Measurements from ENCODE around the gene EOLA1.
"Not testable (repeated sequence)": the region's sequence is repeated elsewhere in the genome, so short reads cannot be mapped to it uniquely, and the experiment has no call there.

The EOLA1 gene

GRCh38 chrX:149534926-149535602 is 5.7 kb upstream of the EOLA1 start:
- H2BK120ac ChIP-seq (ENCODE audit: low read depth, low read length); H3K4me1 ChIP-seq (ENCODE audit: control insufficient read depth in 2 of 2, insufficient read depth in 1 of 2, low read depth in 1 of 2, low read length in 2 of 2); H3K4me2 ChIP-seq (ENCODE audit: insufficient read depth, low read length, poor library complexity, severe bottlenecking); DNase-seq (ENCODE audit: low spot score); H3K23ac ChIP-seq (ENCODE audit: low read depth, low read length, poor library complexity); H3K79me1 ChIP-seq (ENCODE audit: low read depth, low read length); H2AFZ ChIP-seq (ENCODE audit: low read length); H2BK15ac ChIP-seq (ENCODE audit: low read length); H2AK5ac ChIP-seq (ENCODE audit: low read depth, low read length); H3K4ac ChIP-seq (ENCODE audit: low read length); H2BK5ac ChIP-seq (ENCODE audit: low read length); H3K27ac ChIP-seq (replicated peaks; ENCODE audit: low read length); H3K14ac ChIP-seq (ENCODE audit: low read length); H3K36me3 ChIP-seq (replicated peaks in 1 of 2; ENCODE audit: control insufficient read depth in 2 of 2, insufficient read depth in 2 of 2, low read length in 2 of 2); H3K4me3 ChIP-seq (ENCODE audit: low read length in 2 of 2); H2BK12ac ChIP-seq (ENCODE audit: low read length); H3K18ac ChIP-seq (ENCODE audit: low read length); H3K9ac ChIP-seq (ENCODE audit: low read depth, low read length, poor library complexity); H4K91ac ChIP-seq (ENCODE audit: low read depth, low read length, poor library complexity); H4K8ac ChIP-seq (ENCODE audit: low read depth, low read length); H3K27me3 ChIP-seq (ENCODE audit: control insufficient read depth in 3 of 3, insufficient read depth in 3 of 3, low read depth in 1 of 3, low read length in 3 of 3); H3K9me3 ChIP-seq (replicated peaks in 1 of 2; ENCODE audit: control insufficient read depth in 2 of 2, insufficient read depth in 1 of 2, low read depth in 1 of 2, low read length in 2 of 2): not testable (repeated sequence)
- WGBS, 2 donors (ENCODE audit: extremely low coverage in 2 of 2, insufficient read length in 2 of 2, insufficient replicate concordance in 1 of 2): no CpG with 5 or more reads among the region's 3 CpGs

DNA sequence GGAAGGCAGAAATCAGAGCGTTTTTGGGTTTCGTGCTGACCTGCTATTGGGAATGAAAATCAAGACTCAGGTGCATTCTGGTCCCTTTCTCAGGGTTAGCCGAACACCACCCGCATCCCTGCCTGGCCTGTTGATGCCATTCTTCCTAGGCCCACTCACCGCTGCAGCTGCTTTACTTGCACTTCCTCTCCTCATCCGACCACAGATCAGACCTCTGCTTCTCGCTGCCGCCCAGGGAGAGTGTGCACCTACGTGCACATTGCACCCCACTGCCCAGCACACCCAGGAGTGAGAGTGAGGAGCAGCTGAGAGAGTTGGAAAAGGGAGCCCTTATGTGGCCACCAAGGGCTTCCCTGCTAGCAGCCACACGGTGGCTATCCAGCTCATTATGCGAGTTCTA is 3.3 kb upstream of the EOLA1 start:
- H2BK15ac ChIP-seq (ENCODE audit: low read length); H2BK12ac ChIP-seq (ENCODE audit: low read length); H3K79me1 ChIP-seq (ENCODE audit: low read depth, low read length); H3K27me3 ChIP-seq (ENCODE audit: control insufficient read depth in 3 of 3, insufficient read depth in 3 of 3, low read depth in 1 of 3, low read length in 3 of 3); H3K18ac ChIP-seq (ENCODE audit: low read length); H2AFZ ChIP-seq (ENCODE audit: low read length); H3K14ac ChIP-seq (ENCODE audit: low read length); H3K4ac ChIP-seq (ENCODE audit: low read length); DNase-seq (ENCODE audit: low spot score); H2BK5ac ChIP-seq (ENCODE audit: low read length); H3K27ac ChIP-seq (replicated peaks; ENCODE audit: low read length); H4K8ac ChIP-seq (ENCODE audit: low read depth, low read length); H2BK120ac ChIP-seq (ENCODE audit: low read depth, low read length); H3K23ac ChIP-seq (ENCODE audit: low read depth, low read length, poor library complexity); H3K4me3 ChIP-seq (ENCODE audit: low read length in 2 of 2); H4K91ac ChIP-seq (ENCODE audit: low read depth, low read length, poor library complexity); H2AK5ac ChIP-seq (ENCODE audit: low read depth, low read length); H3K4me1 ChIP-seq (ENCODE audit: control insufficient read depth in 2 of 2, insufficient read depth in 1 of 2, low read depth in 1 of 2, low read length in 2 of 2); H3K9ac ChIP-seq (ENCODE audit: low read depth, low read length, poor library complexity); H3K4me2 ChIP-seq (ENCODE audit: insufficient read depth, low read length, poor library complexity, severe bottlenecking); H3K9me3 ChIP-seq (replicated peaks in 1 of 2; ENCODE audit: control insufficient read depth in 2 of 2, insufficient read depth in 1 of 2, low read depth in 1 of 2, low read length in 2 of 2); H3K36me3 ChIP-seq (replicated peaks in 1 of 2; ENCODE audit: control insufficient read depth in 2 of 2, insufficient read depth in 2 of 2, low read length in 2 of 2): not testable (repeated sequence)
- no CpG with 5 or more reads among the region's 11 CpGs for WGBS, 2 donors (ENCODE audit: extremely low coverage in 2 of 2, insufficient read length in 2 of 2, insufficient replicate concordance in 1 of 2)

DNA sequence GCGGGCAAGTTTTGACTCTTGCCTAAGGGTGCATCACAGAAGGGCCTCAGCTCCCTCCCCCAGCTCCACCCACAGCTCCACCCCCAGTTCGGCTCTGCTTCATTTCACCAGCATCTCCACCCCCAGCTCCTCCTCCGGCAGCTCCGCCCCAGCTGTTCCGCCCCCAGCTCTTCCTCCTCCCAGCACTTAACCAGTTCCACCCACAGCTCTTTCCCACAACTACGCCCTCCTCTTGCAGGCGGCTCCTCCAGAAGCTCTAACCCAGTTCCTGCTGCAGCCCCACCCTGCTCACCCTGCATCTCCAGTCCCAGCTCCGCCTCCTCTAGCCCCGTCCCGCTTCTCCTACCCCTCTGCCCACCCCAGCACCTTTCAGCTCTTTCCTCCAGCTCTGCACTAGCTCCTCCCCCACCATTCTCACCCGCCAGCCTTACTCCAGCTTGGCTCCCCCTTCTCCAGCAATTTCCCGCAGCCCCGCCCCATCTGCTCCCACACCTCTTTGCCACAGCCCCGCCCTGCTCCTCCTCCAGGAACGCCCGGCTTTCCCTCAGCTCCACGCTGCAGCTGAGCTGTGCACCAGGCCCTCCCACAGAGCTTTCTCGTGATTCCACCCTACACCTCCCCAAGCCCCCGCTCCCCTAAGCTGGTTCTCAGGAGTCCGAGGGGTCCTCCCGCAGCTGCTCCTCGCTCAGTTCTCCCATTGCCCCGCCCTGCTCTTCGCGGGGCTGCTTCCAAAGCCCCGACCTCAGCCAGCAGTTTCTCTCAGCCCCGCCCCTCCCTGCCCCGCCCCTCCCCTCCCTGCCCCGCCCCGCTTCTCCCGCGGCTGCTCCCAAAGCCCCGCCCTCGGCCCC is 1.3 kb upstream of the EOLA1 start:
- H3K9me3 ChIP-seq (replicated peaks in 1 of 2; ENCODE audit: control insufficient read depth in 2 of 2, insufficient read depth in 1 of 2, low read depth in 1 of 2, low read length in 2 of 2): no peaks in the 10 kb centered on the region
- H2BK5ac ChIP-seq (ENCODE audit: low read length): peak overlapping the region; percentile 39
- H3K14ac ChIP-seq (ENCODE audit: low read length): no peak overlapping the region
- peak overlapping the region; percentile 40 for H3K4me2 ChIP-seq (ENCODE audit: insufficient read depth, low read length, poor library complexity, severe bottlenecking)
- peak overlapping the region; percentile 93 for H2AFZ ChIP-seq (ENCODE audit: low read length)
- H3K36me3 ChIP-seq (replicated peaks in 1 of 2; ENCODE audit: control insufficient read depth in 2 of 2, insufficient read depth in 2 of 2, low read length in 2 of 2): no peaks in the 10 kb centered on the region
- peak overlapping the region; percentile 71 for H3K18ac ChIP-seq (ENCODE audit: low read length)
- no peaks in the 10 kb centered on the region for H3K4me1 ChIP-seq (ENCODE audit: control insufficient read depth in 2 of 2, insufficient read depth in 1 of 2, low read depth in 1 of 2, low read length in 2 of 2)
- no peak overlapping the region for H2BK12ac ChIP-seq (ENCODE audit: low read length)
- H2BK120ac ChIP-seq (ENCODE audit: low read depth, low read length): no peak overlapping the region
- no peak overlapping the region for H2BK15ac ChIP-seq (ENCODE audit: low read length)
- WGBS, 2 donors (ENCODE audit: extremely low coverage in 2 of 2, insufficient read length in 2 of 2, insufficient replicate concordance in 1 of 2): no CpG with 5 or more reads among the region's 34 CpGs
- H2AK5ac ChIP-seq (ENCODE audit: low read depth, low read length): no peak overlapping the region
- peak overlapping the region; percentile 87 for H3K27ac ChIP-seq (replicated peaks; ENCODE audit: low read length)
- H3K4ac ChIP-seq (ENCODE audit: low read length): no peak overlapping the region
- peak overlapping the region; percentile 54 to 79 for H3K4me3 ChIP-seq (ENCODE audit: low read length in 2 of 2)
- no peak overlapping the region for H4K91ac ChIP-seq (ENCODE audit: low read depth, low read length, poor library complexity)
- H3K27me3 ChIP-seq (ENCODE audit: control insufficient read depth in 3 of 3, insufficient read depth in 3 of 3, low read depth in 1 of 3, low read length in 3 of 3): no peaks in the 10 kb centered on the region
- no peak overlapping the region for H3K23ac ChIP-seq (ENCODE audit: low read depth, low read length, poor library complexity)
- H4K8ac ChIP-seq (ENCODE audit: low read depth, low read length): no peak overlapping the region
- peak; percentile 79 for DNase-seq (ENCODE audit: low spot score)
- H3K79me1 ChIP-seq (ENCODE audit: low read depth, low read length): no peaks in the 10 kb centered on the region
- peak overlapping the region; percentile 70 for H3K9ac ChIP-seq (ENCODE audit: low read depth, low read length, poor library complexity)

GRCh38 chrX:149540131-149540620 is 636 bp upstream of the EOLA1 start:
- no peaks in the 10 kb centered on the region for H3K9me3 ChIP-seq (replicated peaks in 1 of 2; ENCODE audit: control insufficient read depth in 2 of 2, insufficient read depth in 1 of 2, low read depth in 1 of 2, low read length in 2 of 2)
- no peak overlapping the region for H3K18ac ChIP-seq (ENCODE audit: low read length)
- DNase-seq (ENCODE audit: low spot score): peak; percentile 78
- H3K4me1 ChIP-seq (ENCODE audit: control insufficient read depth in 2 of 2, insufficient read depth in 1 of 2, low read depth in 1 of 2, low read length in 2 of 2): no peaks in the 10 kb centered on the region
- no peak overlapping the region for H4K91ac ChIP-seq (ENCODE audit: low read depth, low read length, poor library complexity)
- no peak overlapping the region for H3K14ac ChIP-seq (ENCODE audit: low read length)
- no peak overlapping the region for H3K9ac ChIP-seq (ENCODE audit: low read depth, low read length, poor library complexity)
- WGBS, 2 donors (ENCODE audit: extremely low coverage in 2 of 2, insufficient read length in 2 of 2, insufficient replicate concordance in 1 of 2): no CpG with 5 or more reads among the region's 24 CpGs
- H3K27ac ChIP-seq (replicated peaks; ENCODE audit: low read length): peak overlapping the region; percentile 88
- peak overlapping the region; percentile 85 for H2AFZ ChIP-seq (ENCODE audit: low read length)
- no peak overlapping the region for H4K8ac ChIP-seq (ENCODE audit: low read depth, low read length)
- no peak overlapping the region for H3K23ac ChIP-seq (ENCODE audit: low read depth, low read length, poor library complexity)
- H3K4ac ChIP-seq (ENCODE audit: low read length): no peak overlapping the region
- peak overlapping the region; percentile 24 for H2BK5ac ChIP-seq (ENCODE audit: low read length)
- H3K4me2 ChIP-seq (ENCODE audit: insufficient read depth, low read length, poor library complexity, severe bottlenecking): peak overlapping the region; percentile 83
- no peak overlapping the region for H2BK15ac ChIP-seq (ENCODE audit: low read length)
- H3K79me1 ChIP-seq (ENCODE audit: low read depth, low read length): no peaks in the 10 kb centered on the region
- no peak overlapping the region for H2BK120ac ChIP-seq (ENCODE audit: low read depth, low read length)
- no peaks in the 10 kb centered on the region for H3K36me3 ChIP-seq (replicated peaks in 1 of 2; ENCODE audit: control insufficient read depth in 2 of 2, insufficient read depth in 2 of 2, low read length in 2 of 2)
- H2BK12ac ChIP-seq (ENCODE audit: low read length): no peak overlapping the region
- peak overlapping the region; percentile 57 to 89 for H3K4me3 ChIP-seq (ENCODE audit: low read length in 2 of 2)
- no peaks in the 10 kb centered on the region for H3K27me3 ChIP-seq (ENCODE audit: control insufficient read depth in 3 of 3, insufficient read depth in 3 of 3, low read depth in 1 of 3, low read length in 3 of 3)
- no peak overlapping the region for H2AK5ac ChIP-seq (ENCODE audit: low read depth, low read length)
